Thyroid gland (tissue), 4 donors: ENCODE measurements around the gene PACS2.

Experiments used
- CTCF ChIP-seq, 6 experiments: fragments of 200-600 bp in 3 of 6; fragments of 450-650 bp in 3 of 6; sonication (generic) in 3 of 6; IDR thresholded peaks; one replicate each; pipeline ENCODE4 v1.5.1; 2016 to 2019; ENCODE audit warnings: antibody characterized with exemption in 6 of 6, mild to moderate bottlenecking in 2 of 6, inconsistent platforms in 1 of 6, moderate library complexity in 1 of 6
- POLR2A ChIP-seq, 2 donors: fragments of 450-650 bp; IDR thresholded peaks; one replicate each; pipeline ENCODE4 v1.6.1; 2017; ENCODE audit warnings: antibody characterized with exemption in 2 of 2, mild to moderate bottlenecking in 2 of 2, moderate library complexity in 1 of 2

GRCh38 chr14:105374389-105374788 lies 59.8 kb downstream of the PACS2 start:
- peak in 2 of 6 experiments; percentile 26 to 28 for TF ChIP-seq CTCF (IDR thresholded peaks at IDR 0.05)
- TF ChIP-seq POLR2A (IDR thresholded peaks at IDR 0.05): no peak
